NCI-H2196 treated with DMSO at 0.1 percent for 48 hours (cell line): ENCODE results near the gene FAM25A.
"Not testable (repeated sequence)": the region's sequence is repeated elsewhere in the genome, so short reads cannot be mapped to it uniquely, and the experiment has no call there.

ENCODE experiments used
- DNase-seq: peaks from one replicate; lab custom pipeline; 2025; ENCODE audit not compliant: unreplicated experiment; lab: John Stamatoyannopoulos, UW

FAM25A gene

GRCh38 chr10:87020056-87020455 is at the start of gene FAM25A:
Gene FAM25A, plus strand, starts transcription at chr10:87020294. Its CDS starts 31 bp downstream, at chr10:87020325.
- DNase-seq = not testable (repeated sequence)

GRCh38 chr10:86970982-86971231 is 49.2 kb upstream of the FAM25A start:
- DNase-seq = no peak

- no peak for DNase-seq
Measured at GRCh38 chr10:86971232-86971991, 48.7 kb upstream of the FAM25A start.

- no peak for DNase-seq
Measured at GRCh38 chr10:86972613-86973380, 47.3 kb upstream of the FAM25A start.

- no peak for DNase-seq
Measured at GRCh38 chr10:86974484-86974883, 45.6 kb upstream of the FAM25A start.

- no peak for DNase-seq
Measured at GRCh38 chr10:86976362-86977056, 43.6 kb upstream of the FAM25A start.

GRCh38 chr10:86978457-86978856 is 41.6 kb upstream of the FAM25A start:
- not testable (repeated sequence) for DNase-seq

GRCh38 chr10:86979296-86979818 is 40.7 kb upstream of the FAM25A start:
- no peak for DNase-seq

GRCh38 chr10:86979977-86980448 is 40.1 kb upstream of the FAM25A start:
- DNase-seq = no peak

GRCh38 chr10:86981020-86981419 is 39.1 kb upstream of the FAM25A start:
- DNase-seq = not testable (repeated sequence)

- no peak for DNase-seq
Measured at GRCh38 chr10:86981716-86982115, 38.4 kb upstream of the FAM25A start.

GRCh38 chr10:86984498-86984897 is 35.6 kb upstream of the FAM25A start:
- not testable (repeated sequence) for DNase-seq

GRCh38 chr10:86988520-86988919 is 31.6 kb upstream of the FAM25A start:
- DNase-seq = no peak

GRCh38 chr10:86991362-86991761 is 28.7 kb upstream of the FAM25A start:
- DNase-seq = not testable (repeated sequence)

GRCh38 chr10:86992456-86992855 is 27.6 kb upstream of the FAM25A start:
- no peak for DNase-seq

- no peak for DNase-seq
Measured at GRCh38 chr10:86992929-86993328, 27.2 kb upstream of the FAM25A start.

GRCh38 chr10:86999802-87000403 is 20.2 kb upstream of the FAM25A start:
- not testable (repeated sequence) for DNase-seq

- DNase-seq = no peak
Measured at GRCh38 chr10:87000491-87000890, 19.6 kb upstream of the FAM25A start.

GRCh38 chr10:87007124-87007523 is 13.0 kb upstream of the FAM25A start:
- DNase-seq = not testable (repeated sequence)

GRCh38 chr10:87007674-87008073 is 12.4 kb upstream of the FAM25A start:
- DNase-seq = not testable (repeated sequence)

GRCh38 chr10:87008303-87008702 is 11.8 kb upstream of the FAM25A start:
- DNase-seq = not testable (repeated sequence)
